GM19372 (cell line): Measurements from ENCODE around the gene SLC17A9.

ENCODE experiments used
- ATAC-seq: cut with Tn5 transposase; IDR thresholded peaks from one replicate; pipeline ENCODE4 v1.9.1; 2021; ENCODE audit warnings: mild to moderate bottlenecking, low read depth, moderate library complexity; ENCODE audit not compliant: unreplicated experiment

The SLC17A9 gene

DNA sequence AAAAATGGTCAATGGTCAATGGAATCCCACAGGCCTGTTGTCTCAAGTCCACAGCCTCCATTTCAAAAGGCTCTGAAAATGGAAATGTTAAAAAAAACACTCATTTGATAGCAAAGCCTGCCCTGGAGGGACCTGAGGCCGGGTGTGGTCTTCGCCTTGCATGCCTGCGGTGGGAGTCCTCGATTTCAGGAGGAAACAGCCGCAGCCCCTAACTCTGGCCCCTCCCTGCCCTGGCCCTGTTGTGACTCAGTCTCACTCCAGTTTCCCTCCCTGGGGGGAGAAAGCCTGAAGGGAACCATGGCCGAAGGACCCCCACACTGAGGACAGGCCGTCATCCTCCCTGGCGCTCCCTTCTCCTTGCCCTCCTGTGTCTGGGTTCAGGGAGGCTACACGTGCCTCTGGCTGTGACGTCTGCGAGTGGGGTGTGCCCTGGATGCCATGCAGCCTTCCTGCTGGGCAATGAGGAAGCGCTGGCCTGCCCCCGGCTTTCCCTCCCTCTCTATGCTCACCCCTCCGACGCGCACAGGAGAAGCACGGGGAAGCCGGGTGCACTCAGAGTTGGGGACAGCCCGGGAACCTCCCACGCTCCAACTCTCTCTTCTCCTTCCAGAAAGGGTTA, 45.0 kb downstream of the SLC17A9 start:
- ATAC-seq: no peak

GRCh38 chr20:62998449-62998848, 45.9 kb downstream of the SLC17A9 start:
- no peak for ATAC-seq

- no peak for ATAC-seq
Observed at GRCh38 chr20:62999580-62999979, 47.1 kb downstream of the SLC17A9 start.

GRCh38 chr20:63000036-63000435, 47.5 kb downstream of the SLC17A9 start:
- ATAC-seq: no peak

DNA sequence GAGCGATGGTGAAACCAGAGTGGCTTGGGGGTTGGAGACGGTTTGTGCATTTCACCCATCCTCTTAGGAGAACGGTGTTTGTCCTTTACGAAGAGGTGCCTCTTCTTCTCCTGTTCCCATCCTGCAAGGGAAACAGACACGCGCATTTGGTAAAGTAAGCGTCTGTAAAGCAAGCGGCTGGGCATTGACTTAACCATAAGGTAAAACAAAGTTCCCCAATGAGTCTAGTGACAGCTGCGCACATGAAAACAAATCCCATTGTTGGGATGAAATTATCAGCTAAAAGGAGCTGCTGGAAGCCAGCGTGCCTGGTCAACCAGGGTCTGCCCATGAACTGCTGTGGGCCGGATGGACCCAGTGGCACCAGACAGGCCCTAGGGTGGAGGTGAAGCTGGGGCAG, 48.4 kb downstream of the SLC17A9 start:
- ATAC-seq: no peak

DNA sequence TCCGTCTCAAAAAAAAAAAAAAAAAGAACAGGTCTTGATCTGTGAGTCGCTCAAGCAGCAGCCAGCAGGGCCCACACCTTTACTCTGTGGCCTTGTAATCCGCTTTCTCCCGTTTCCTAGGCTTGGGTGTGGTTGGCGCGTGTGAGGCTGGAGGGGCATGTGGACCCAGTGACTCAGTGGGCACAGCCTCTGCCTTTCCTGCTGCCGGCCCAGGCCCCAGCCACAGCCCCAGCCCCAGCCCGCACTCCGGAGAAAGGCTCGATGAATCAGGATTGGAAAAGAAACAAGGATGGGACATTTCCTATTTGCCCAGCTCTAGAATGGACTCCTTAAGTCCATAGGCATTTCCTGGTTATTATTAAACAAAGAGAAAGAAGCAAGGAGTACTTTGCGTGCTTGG, 50.0 kb downstream of the SLC17A9 start:
- no peak for ATAC-seq

DNA sequence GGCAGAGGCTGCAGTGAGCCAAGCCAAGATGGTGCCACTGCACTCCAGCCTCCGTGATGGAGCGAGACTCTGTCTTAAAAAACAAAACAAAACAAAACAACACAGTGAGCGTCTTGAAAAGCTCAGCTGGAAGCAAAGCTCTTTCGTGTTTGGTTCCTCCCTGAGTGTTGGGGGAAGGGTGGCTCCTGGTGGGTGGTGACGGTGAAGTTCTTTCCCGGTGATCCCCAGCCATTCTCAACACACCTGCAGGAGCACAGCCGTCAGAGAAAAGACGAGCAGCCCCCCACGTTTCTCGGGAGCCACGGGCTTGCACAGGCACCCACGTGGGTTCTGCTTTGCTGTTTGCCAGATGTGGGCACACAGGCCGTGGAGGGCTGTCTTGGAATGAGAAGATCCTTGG, 51.0 kb downstream of the SLC17A9 start:
- no peak for ATAC-seq

DNA sequence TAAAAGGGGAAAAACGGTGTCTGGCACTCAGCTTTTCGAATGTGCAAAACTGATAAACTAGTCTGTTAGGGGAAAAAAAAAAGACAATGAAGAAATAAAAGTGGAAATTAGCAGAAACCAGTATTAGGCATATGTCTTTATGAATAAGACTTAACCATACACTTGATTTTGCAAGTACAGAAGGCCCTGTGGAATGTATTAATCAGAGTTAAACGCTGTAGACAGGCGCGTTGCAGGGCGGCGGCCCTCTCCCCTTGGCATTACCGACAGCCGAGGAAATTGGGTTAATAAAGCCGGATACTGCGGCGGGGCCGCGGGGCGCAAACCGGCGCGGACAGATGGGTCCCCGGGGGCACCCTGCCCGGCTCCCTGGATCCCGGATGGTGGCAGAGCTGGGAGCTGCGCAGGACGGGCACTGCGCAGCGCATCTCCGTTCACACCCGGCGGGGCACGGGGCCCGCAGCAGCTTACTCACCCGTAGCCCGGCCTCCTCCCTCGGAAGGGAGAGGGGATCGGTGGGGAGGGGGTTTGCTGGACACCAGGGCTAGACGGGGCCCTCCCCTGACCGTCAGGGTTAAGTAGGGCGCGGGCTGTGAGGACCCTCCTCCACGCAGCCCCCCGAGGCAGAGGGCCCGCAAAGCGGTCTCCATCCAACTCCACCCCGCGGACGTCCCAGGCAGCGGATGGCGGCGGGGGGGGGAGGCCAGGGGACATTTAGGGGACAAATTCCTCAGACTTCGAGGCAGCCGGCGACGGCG, 52.3 kb downstream of the SLC17A9 start:
- ATAC-seq: no peak

- no peak for ATAC-seq
Observed at GRCh38 chr20:63005365-63005861, 52.9 kb downstream of the SLC17A9 start.

DNA sequence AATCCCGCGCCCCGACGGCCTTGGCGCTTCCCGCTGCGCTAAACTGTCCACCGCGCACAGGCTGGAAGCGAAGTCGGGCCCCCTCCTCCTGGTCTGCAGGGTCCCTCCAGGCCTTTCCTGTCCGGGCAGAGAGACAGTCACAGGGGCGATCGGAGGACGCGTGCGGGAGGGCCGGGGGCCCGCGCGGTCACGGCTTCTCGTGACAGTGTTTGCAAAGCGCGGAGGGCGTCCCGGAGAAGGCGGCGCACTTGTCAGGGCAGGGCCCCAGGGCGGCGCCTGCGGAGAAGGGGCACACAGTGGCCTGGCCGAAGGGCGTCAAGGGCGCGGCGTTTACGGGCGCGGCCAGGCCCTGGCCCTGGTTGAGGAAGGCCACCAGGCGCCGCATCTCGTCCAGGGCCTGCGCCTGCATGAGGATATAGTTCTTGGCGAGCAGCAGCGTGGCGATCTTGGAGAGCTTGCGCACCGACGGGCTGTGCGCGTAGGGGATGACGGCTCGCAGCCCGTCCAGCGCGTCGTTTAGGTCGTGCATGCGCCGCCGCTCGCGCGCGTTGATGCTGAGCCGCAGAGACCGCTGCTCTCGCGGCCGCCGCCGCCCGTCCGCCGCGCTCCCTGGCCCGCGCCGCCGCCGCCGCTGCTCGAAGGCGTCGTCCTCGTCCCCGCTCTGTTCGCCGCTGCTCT, 53.5 kb downstream of the SLC17A9 start:
- ATAC-seq: no peak

- ATAC-seq: no peak
Observed at GRCh38 chr20:63006540-63007359, 54.2 kb downstream of the SLC17A9 start, which contains the start of gene BHLHE23. Gene BHLHE23 (minus strand): TSS chr20:63006964. CDS start chr20:63006774, 190 bp downstream.

GRCh38 chr20:63007360-63007645, 54.8 kb downstream of the SLC17A9 start:
- ATAC-seq: no peak

DNA sequence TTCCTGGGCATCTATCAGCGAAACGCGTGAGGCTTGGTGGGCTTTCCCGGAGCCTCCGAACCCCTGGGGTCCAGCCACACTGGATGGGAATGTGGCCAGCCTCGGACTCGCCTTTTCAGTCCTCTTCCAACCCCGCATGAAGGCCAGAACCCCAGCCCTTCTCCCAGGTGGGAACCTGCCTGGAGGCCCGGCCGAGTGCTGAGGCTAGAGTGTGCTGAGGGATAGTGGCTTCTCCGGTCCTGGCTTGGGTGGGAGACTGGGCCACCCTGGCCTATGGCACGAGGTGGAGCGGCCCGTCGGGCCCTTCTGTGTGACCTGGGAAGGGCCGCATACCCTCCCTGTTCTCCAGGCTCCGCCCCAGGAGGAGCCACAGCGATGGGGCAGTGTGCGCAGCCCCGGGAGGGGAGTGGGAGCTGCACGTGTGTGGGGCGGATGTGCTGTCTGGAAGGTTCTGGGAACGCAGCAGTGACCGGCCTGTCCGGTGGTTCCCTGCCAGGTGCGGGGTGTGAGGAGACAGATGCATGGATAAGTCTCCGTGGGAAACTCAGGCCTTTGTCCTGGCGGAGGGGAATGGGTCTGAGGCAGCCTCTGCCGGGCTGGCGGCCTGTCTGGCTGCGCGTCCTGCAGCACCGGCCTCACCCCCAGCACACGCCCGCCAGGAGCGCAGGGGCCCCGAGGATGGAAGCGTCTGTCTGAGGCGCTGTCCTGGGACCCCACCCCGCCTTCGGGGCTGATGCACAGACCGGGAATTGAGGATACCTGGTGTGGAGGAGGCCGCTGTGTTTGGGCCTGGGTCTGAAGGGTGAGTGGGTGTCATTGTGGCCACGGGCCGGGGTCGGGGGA, 55.4 kb downstream of the SLC17A9 start:
- no peak for ATAC-seq

DNA sequence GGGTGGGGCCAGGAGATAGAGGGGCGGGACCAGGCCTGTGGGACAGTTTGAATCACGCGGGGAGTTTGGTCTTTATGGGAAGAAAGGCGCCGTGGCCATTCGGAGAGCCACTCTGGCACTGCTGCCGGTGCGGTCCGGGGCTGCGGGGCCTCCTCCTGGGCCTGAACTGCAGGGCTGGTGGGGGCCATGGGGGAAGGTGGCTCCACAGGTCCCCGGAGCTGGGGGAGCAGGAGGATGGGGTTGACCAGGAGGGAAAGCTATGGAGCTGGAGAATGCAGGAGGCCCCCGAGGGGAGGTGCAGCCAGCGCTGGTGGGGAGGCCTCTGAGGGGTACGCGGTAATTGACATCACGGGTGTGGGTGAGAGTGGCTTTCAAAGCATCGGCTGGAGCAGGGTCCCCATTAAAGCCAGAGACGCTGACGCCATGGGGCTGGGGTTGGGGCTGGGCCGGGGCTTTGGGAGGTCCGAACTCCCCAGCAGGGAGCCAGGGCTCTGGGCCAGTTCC, 56.1 kb downstream of the SLC17A9 start:
- ATAC-seq: no peak

GRCh38 chr20:63009045-63009961, 56.8 kb downstream of the SLC17A9 start:
- peak; percentile 43 for ATAC-seq

GRCh38 chr20:63009988-63010769, 57.7 kb downstream of the SLC17A9 start:
- ATAC-seq: peak; percentile 58

DNA sequence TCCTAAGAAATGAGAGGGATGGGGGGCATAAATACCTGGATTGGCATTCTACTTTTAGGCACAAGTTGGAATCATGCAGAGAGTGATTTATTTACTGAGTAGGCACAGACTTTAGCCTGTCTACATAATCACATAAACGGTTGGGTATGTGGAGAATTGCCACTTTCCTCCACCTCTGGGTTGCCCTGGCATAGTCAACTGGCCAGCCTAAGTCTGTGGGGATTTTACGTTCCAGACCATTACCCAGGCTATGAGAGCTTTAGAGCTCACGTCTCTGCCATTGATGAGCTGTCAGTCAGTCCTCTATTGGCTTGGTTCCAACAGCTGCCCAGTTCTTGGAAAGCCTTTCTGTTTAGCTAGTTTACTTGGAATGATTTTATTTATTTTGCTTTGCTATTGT, 59.3 kb downstream of the SLC17A9 start:
- ATAC-seq: no peak

DNA sequence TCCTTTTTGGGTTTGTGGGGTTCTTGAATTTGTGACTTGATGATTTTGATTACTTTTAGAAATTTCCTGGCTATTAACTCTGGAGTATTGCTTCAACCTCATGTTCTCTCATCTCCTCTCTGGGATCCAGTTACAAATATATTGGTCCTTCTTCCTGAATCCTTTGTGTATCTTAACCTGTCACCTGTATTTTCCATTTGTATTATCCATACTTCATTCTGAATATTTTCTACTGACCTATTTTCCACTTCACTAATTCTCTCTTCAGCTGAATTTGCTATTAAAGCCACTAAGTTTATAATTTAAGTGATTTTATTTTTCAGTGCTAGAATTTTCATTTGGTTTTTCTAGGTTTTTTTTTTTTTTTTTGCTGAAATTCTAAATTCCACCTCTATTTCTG, 60.7 kb downstream of the SLC17A9 start:
- no peak for ATAC-seq
